RCC 7860 (cell line): ENCODE results near the gene LMO3.

Experiments used
- DNase-seq: peaks from one replicate; pipeline ENCODE4 v3.0.0-alpha.2; 2015; ENCODE audit warnings: low spot score
- FAIRE-seq: peaks from 2 replicates; lab custom pipeline; 2012; peaks lifted over from hg19 to GRCh38; lab: Jason Lieb, UNC

LMO3 gene

DNA sequence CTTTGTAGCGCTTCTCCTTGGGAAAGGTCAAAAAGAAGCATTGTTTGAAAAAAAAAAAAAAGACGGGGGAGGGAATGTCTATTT, at the start of gene LMO3:
TSS of gene LMO3 (minus strand) at position 46 of the 84 bp plus-strand sequence. CDS start 5,302 bp downstream, outside the sequence.
- FAIRE-seq = no peak

DNA sequence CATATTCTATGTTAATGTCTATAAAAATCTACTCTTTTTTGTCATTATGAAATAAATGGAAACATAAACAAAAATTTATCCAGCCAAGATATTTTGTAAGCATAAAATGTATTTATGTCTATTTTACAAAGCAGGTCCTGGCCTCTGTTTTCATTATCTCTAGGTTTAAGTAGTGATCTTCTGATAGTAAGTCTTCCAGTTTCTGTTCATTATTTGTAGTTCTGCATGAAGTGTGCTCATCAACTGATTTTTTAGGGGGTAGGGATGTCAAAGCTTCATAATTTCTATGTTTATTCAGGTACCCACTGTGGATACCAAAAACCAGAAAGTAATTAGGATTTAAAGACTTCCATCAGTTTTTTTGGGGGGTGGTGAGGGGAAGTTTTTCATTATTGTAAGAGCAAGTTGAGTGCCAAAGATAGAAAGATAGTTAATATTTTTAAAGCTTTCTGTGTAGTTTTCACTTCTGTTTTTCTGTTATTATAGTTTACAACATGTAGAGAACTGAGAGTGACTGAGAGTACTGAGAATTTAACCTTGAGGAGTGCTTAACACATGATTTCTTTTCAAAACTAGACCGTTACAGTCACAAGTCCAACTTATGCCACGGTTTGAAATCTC, 30.6 kb upstream of the LMO3 start:
- no peak for FAIRE-seq

More for the DNA sequence above, at the start of gene LMO3:
- DNase-seq = no peak

DNA sequence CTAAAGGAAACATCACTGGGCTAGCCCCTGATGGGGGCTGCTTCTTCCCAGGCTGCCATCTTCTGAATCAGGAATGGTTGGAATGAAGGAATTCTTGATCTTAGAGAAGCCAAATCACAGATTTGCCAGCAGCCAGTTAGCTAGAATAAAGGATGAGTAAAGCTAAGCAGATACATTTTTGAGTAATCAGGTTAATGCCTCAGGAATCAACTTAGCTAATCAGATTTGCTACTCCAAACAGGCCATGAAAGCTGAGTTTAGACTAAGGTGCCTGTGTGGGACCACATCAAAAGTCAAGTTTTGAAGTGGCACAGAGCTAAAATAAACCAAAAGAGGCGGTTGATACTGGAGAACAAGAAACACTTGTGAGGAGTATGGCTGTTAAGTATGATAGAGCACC, 28.8 kb upstream of the LMO3 start:
- FAIRE-seq = no peak
- DNase-seq = no peak

More for the DNA sequence above, 30.6 kb upstream of the LMO3 start:
- no peak for DNase-seq

DNA sequence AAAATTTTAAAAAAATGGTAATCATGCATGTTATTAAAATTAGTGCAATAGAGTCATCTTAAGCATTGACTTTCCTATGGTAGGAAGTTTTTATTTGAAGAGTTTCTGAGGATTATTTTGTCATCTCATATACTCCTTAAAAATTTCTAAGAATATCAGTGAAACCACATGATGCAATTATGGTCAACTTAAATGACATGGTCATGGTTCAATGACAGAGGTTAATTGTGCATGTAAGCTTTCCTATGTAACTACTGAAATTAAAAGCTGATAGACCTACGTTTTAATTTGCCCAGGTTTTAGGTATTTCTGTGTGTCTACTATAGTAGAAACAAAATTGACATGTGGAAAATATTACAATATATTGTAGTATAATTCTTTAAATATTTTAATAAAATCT, 21.0 kb upstream of the LMO3 start:
- FAIRE-seq (no peak), DNase-seq (no peak)

DNA sequence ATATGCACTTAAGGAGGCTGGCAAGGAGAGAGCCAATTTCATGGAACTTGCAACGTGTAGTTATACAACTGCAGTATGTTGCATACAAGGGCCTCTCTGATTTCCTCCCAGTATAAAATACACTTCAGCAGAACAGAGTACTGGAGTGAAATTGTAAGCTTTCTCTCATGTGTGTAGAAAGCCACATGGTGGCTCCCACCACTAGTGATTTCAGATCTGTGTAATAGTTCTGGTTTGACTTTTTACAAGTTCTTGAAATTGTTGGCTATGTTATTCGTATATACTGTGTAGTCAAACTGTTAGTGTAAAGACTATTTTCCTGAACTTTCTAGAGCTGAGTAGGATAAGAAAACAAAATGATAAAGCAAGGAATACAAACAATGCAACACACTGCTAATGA, 16.4 kb upstream of the LMO3 start:
- no peak for FAIRE-seq

DNA sequence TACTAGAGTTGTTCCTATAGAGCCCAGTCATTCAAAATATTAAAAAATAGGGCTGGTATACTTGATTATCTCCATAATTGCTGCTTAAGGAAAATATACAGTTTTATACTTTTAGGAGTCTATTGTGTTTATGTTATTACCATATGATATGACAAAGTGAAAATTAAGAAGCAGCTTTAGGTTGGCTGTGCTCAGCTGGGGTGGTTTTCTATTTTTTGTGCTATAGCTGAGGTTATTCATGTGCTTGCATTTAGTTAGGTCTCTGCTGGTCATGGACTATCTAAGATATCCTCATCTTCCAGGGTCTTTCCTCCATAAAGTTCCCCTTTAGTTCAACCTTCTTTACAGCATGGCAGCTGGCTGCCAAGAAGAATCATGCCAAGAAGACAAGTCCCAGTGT, 13.6 kb upstream of the LMO3 start:
- FAIRE-seq = no peak
- no peak for DNase-seq

More for the DNA sequence above, 16.4 kb upstream of the LMO3 start:
- no peak for DNase-seq

DNA sequence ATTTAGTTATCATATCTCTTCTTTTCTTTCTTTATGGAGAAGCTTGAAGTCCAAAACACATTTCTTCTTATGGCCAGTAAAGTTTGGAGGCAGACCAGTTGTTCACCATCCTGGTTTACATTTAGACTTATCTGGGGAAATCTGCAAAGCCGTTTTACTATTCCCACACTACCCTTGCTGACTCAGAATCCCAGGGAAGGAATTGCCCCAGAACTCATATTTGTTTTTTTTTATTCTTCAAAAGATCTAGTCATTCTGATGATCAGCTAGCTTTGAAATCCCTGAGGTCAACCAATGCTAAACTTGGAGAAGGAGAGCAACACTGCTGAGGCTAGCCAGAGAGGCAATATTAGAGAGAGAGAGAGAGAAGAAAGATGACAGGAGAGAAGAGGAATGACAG, 12.3 kb upstream of the LMO3 start:
- DNase-seq (no peak), FAIRE-seq (no peak)

DNA sequence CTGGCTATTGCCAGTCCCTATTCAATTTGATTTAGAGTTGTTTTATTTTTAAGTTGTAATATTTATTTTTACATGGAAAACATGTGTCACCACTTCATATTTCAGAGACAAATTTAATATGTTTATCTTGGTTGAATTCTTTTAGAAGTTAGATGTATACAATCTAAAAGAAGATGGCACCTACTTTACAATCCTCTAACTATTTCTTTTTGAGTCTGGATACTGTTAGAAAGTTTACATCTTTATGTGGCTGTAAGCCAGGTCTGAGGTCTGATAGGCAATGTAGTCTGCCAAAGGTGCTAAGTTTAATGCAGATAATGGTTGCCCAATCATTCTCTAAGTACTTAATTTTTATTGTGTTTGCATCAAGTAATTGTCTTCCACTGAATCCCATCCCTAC, 7.2 kb upstream of the LMO3 start:
- FAIRE-seq = no peak
- no peak for DNase-seq

DNA sequence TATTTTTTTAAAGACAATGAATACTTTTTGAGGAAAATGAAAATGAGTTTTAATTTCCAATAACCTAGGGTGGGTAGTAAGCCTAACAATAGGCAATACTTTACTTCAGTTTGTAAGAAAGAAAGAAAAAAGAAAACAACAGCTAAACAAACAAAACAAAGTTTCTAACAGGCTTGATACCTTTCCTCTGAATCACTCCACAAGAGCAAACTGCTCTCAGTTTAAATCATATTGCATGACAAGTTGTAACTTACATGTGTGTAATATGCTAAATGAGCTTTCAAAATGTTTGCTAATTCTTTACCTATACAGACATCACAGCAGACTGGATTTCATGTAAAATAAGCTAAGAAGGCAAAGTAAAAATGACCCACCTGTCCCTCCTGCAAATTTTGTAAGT, 6.7 kb upstream of the LMO3 start:
- FAIRE-seq (no peak), DNase-seq (no peak)

DNA sequence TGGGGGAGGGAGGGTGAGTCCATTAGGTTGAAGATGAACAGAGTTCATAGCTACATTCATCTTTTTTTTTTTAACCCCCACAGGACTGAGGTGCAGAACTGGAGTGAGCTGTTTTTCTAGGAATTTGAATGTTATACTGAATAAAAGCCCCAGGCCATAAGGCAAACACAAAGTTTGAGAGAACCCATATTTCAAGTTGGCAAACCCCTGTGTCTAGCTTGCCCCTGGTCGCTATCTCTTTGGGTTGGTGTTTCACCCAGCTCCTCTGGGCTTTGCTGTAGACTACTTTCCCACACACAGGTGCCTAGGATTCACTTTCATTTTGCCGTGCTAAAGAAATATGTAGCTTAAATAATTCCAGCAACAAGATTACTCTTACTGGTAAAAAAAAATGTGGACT, 5.2 kb upstream of the LMO3 start:
- DNase-seq (no peak), FAIRE-seq (no peak)

DNA sequence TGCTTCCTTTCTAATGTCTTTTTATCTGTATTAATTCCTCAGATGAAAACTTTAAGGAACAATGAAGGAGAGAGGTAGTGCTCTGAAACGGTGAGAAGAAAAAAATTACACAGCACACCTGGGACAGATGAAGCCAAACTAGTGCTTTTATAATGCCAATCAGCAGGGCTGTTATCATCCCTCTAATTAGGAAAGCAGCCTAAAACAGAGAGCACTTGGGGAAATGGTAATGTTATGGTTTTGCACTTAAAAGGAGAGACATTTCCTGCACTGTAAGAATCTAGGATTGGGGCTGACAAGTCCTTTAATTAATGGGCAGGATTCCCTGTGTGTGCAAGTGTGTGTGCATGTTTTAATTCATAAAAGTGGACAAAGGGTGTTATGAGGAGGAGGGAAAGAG, 4.8 kb upstream of the LMO3 start:
- DNase-seq = no peak
- FAIRE-seq = no peak

DNA sequence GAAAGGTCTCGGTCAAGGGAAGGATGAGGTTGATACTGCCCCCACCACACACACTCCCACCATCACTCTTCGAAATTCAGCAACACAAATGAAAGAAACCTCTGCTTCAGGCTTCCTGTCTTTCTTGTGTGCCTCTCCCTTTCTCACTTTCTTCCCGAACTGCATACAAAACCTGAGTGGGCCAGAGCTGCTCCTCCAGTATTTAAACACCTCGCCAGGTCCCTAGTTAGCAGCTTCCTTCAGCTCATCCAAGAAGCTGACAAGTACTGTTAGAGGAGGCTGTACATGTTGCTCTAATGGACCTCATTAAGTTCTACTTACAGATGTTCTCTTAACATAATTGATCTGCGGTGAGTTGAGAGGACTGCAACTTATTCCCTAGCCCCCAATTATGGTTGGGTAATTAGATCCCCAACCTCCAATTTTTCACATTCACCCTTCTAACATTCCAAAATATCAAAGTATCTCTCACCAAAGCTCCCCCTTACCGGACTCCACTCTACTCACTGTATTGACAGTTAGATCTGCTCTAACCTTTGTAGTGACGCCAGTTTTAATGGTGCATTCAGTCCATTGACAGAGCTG, 4.1 kb upstream of the LMO3 start:
- no peak for DNase-seq
- FAIRE-seq = no peak

DNA sequence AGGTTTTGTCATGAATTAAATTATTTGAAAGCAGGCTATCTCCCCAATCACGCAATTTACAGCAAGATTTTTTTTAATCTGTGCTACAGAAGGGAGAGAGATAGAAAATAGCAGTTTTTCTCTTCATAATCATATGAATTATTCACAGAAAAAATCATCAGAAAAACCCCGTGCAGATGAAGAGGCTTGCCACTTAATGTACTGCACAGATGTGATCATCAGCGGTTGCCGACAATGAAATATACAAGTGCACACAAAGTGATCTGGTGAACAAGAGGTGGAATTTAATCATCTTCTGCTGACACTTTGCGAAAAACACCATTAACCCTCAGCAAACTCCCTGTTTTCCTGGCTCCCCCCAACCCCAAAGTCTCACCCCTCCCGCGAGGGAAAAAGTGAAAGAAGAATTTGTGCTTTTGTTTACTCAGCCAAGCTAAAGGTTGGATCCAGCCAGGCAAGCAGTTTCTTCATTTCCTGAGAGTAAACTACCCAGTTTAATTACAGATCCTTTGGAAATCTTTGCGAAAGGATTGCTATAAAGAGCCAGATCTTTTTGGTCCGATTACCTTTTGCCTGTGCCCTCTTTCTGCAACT, 3.1 kb upstream of the LMO3 start:
- DNase-seq = no peak
- no peak for FAIRE-seq

DNA sequence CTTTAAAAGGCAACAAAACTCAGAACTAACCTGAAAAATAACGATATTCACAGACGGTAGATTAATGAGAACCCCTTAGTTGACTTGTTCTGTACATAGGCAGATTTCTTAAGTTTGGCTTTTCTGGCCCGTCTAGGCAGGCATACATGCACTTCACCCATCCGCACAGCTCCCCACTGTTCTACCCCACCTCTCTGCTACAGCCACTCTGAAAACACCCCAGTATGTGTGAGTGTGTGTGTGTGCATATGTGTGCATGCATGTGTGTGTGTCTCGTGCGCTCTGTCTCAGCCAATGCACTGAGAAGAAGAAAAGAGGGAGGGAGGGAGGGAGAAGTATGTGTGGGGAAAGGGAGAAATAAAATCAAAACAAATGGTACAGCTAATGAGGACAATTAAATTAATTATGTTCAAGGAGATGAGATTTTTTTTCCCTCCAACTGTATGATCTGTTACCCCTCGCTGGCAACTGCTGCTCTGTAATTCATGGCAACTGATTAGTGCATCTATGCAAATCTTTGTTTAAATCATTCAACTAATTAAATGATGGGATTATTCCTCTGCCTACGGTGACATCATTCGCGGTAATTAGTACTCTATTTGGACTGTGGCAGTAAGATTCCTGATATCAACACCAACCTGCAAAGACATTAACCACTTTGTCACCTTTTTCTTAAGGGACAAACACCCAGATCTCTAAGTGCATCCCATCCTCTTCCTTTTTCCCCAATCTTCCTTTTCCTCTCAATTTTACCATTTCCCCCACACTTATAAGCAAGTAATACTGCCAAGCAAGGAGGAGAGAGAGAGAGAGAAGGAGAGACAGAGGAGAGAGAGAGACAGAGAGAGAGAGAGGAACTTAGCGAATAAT, 2.2 kb upstream of the LMO3 start:
- FAIRE-seq (no peak), DNase-seq (no peak)

DNA sequence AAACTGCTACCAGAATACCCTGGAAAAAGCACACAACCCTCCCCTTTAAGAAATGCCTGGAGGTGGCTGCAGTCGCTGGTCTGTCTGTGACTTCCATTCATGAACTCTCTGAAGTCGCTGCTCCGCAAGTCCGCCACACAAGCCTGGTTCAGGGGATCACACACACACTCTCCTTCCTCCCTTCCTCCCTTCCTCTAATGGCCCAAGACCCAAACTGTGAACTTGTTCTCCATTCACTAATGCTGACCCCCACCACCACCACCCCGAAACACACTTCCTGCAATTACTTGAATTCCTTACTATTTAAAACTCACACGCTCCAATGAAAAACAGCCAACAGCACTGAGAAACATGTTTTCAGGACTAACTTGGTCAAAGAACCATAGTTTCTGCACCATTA, 1.0 kb upstream of the LMO3 start:
- no peak for DNase-seq
- FAIRE-seq = no peak

DNA sequence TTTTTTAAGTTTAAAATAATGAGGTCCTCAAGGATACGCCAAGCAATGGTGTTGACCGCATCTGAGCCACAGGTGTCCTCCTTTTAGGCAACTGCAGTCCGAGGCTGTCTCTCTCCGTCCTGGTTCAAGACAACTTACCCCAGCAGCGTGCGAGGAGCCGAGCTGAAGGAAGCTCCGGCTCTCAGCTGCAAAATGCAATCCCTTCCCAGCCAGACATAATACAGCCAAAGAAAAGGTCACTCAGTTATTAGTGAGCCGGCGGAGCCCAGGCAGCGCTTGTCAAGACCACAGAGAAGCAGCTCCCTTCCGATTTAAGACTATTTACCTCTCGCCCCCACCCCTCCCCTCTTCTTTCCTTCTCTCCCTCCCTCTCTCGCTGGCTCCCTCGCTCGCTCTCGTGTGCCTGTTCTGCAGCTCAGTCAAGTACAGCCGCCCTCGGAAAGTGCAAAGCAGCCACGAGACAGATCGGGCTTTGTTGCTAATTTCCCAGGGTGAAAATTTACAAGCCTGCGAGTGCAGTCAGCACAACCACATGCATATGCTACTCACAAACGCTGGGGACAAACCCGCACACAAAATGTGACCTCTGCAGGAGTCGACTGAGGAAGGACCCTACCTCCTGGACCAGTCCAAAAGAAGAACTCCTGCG, 363 bp upstream of the LMO3 start:
- no peak for FAIRE-seq
- no peak for DNase-seq

DNA sequence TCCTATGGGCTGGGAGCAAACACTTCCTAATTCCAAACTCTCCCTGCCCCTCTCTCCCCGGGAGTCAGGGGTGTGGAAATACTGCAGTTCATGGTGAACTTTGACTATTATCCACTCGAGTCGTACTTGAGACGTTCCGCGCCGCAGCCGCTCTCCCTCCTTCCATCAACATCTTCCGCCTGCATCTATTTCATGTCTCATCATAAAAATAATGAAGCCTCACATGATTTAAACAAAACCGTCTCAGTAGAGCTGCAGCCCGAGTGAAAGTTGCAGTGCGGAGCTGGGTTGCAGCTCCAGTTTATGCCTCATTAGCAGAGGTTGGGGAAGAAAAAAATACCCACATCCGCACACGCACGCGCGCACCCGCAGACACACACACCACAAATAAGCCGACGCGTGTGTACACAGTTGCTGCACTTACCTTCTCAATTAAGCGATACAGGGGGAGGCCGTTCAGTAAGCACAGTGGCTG, 283 bp downstream of the LMO3 start:
- DNase-seq (no peak), FAIRE-seq (no peak)

DNA sequence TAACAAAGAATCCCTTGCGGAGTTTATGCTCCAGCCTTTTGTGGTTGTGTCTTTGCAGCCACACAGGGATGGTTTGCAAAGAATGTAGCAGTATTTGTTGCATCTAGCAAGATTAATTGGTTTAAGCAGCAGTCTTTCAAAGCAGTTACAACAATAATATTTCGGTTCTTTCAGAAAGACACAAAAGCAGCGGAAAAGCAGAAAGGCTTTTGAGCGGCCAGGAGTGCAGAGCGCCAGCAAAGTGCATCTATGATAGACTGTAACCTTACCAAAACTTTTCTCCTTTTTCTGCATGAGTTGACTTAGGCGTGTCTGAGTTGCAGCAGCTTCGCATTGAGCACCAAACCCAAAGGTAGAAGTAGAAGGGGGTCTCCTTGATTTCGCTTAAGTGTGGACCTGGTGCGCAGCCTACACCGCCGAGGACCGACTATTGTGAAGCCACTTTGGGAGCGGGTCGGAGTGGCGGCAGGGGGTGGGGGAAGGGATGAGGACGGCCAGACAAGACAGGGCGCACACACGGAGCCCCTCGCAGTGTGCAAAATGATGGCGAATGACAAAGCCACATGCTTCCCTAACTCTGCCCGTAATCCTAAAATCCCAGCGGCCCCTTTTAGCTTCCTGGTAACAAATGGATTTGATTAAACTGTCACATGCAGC, 1.2 kb downstream of the LMO3 start:
- DNase-seq (no peak), FAIRE-seq (no peak)

DNA sequence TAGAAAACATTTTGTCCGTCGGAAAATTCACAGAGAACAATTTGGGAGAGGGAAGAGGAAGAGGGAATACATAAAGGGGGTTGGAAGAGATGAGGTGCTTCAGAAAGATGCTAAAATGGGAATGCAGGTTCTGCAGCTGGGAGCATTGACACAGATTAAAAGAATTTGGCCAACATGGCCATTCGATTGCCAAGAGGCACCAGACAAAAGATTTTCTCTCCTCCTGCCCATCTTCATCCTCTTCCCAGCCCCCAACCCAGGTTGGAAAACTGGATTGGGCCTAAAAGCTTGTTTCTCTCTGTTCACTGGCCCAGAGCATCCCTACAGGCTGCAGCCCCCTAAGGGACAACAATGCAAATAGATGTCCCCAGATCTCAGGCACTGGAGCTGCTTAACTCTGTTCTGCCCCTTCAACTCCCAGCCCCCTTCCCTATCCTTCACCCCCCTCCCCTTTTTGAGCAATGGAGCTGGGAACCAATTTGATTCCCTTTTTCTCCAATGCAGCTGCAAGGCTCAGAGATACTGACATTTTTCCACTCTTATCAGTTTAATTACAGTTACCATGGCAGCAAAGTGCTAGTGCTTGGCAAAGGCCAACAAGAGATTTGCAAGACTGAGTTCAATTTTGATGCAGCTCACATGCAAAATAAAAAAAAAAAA, 1.9 kb downstream of the LMO3 start:
- DNase-seq (no peak), FAIRE-seq (no peak)

DNA sequence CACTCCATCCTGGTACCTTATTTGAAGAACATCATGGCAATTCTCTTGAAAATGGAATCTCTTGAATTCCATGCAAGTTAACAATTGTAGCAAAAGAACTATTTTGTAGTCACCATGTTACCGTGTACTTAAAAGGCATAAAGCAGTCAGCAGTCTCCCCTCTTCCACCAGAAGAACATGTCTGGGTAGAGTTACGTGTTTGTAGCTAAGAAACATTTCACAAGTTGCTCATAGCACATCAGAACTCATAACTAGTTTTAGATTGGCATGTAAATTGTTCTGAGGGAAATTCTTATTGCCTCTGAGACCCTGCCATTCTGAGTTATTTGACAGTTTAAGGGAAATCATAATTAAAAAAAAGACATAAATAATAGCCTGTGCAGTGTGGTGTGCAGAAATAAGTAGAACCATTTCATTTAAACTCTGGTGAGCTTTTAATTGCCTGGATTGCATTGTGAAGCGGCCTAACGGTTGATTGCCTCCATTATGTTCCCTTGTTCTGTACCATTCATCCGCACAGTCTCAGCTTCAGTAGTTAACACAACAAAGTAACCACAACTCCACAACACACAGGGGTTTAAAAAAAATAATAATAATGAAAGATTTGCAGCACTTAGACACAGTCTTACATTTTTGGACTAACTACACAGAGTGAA, 2.6 kb downstream of the LMO3 start:
- no peak for FAIRE-seq

More for the DNA sequence above, 2.6 kb downstream of the LMO3 start:
- DNase-seq = no peak
